ENCODE results near the gene DBF4B. TPM values are rescaled to one million over a fixed set of nuclear protein-coding genes. Genes with fewer than 3 reads are reported as not detected.
A peak's percentile ranks its signal among the peaks of the same experiment; 100 is the strongest.

DBF4B gene
- total and polyA plus RNA-seq, 2 of the 13 experiments (the other 11 are each of a cell fraction or from before 2014, with no cell fraction given) = 11.7 to 13.2 TPM

DNA sequence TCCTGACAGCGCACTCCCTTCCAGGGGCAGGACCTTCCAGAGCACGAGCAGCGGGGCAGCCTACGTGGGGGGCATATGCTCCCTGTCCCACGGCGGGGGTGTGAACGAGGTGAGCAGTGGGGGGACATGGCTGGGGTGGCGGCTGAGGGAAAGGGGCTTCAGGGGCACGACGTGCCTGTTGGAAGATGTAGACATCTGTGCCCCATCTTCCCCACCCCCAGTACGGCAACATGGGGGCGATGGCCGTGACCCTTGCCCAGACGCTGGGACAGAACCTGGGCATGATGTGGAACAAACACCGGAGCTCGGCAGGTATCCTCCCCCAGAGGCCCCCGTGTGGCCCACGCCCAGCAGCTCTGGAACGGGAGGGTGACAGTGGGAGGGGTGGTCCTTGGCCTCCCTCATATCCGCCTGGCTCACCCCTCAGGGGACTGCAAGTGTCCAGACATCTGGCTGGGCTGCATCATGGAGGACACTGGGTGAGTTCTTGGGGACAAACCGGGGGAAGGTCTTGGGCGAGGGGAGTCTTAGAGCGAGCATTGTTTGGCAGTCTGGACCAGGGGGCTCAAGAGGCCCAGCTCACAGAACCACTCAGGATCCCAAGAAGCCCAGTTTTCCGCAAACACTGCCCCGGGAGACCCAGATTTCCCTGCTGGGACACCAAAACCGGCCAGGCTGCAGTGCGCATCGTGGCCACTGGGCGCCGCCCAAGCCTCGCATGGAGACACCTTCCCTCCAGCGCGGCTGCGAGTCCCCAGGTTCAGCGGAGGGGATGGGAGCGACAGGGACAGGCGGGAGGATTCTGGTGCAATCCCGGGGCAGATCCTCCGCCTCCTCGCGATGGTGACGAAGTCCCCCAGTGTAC is 66.0 kb downstream of the DBF4B start (continued):
- TF ChIP-seq, protein P1, sequence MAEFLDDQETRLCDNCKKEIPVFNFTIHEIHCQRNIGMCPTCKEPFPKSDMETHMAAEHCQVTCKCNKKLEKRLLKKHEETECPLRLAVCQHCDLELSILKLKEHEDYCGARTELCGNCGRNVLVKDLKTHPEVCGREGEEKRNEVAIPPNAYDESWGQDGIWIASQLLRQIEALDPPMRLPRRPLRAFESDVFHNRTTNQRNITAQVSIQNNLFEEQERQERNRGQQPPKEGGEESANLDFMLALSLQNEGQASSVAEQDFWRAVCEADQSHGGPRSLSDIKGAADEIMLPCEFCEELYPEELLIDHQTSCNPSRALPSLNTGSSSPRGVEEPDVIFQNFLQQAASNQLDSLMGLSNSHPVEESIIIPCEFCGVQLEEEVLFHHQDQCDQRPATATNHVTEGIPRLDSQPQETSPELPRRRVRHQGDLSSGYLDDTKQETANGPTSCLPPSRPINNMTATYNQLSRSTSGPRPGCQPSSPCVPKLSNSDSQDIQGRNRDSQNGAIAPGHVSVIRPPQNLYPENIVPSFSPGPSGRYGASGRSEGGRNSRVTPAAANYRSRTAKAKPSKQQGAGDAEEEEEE (CRISPR knock-in tag; IDR thresholded peaks at IDR 0.05; ENCODE audit: borderline replicate concordance) = no peak
- no peak for TF ChIP-seq ZNF33A (CRISPR knock-in tag; IDR thresholded peaks at IDR 0.05; ENCODE audit: borderline replicate concordance)
- TF ChIP-seq CREM (IDR thresholded peaks at IDR 0.05) = no peak
- TF ChIP-seq CREM (CRISPR knock-in tag; IDR thresholded peaks at IDR 0.05) = no peak
- TF ChIP-seq ZNF383 (CRISPR knock-in tag; IDR thresholded peaks at IDR 0.05; ENCODE audit: borderline replicate concordance) = no peak
- no peak for TF ChIP-seq FOXK1 (CRISPR knock-in tag; IDR thresholded peaks at IDR 0.05; ENCODE audit: borderline replicate concordance, low read depth)
- TF ChIP-seq ZNF788 (CRISPR knock-in tag; IDR thresholded peaks at IDR 0.05; ENCODE audit: borderline replicate concordance) = no peak
- TF ChIP-seq, protein P2, sequence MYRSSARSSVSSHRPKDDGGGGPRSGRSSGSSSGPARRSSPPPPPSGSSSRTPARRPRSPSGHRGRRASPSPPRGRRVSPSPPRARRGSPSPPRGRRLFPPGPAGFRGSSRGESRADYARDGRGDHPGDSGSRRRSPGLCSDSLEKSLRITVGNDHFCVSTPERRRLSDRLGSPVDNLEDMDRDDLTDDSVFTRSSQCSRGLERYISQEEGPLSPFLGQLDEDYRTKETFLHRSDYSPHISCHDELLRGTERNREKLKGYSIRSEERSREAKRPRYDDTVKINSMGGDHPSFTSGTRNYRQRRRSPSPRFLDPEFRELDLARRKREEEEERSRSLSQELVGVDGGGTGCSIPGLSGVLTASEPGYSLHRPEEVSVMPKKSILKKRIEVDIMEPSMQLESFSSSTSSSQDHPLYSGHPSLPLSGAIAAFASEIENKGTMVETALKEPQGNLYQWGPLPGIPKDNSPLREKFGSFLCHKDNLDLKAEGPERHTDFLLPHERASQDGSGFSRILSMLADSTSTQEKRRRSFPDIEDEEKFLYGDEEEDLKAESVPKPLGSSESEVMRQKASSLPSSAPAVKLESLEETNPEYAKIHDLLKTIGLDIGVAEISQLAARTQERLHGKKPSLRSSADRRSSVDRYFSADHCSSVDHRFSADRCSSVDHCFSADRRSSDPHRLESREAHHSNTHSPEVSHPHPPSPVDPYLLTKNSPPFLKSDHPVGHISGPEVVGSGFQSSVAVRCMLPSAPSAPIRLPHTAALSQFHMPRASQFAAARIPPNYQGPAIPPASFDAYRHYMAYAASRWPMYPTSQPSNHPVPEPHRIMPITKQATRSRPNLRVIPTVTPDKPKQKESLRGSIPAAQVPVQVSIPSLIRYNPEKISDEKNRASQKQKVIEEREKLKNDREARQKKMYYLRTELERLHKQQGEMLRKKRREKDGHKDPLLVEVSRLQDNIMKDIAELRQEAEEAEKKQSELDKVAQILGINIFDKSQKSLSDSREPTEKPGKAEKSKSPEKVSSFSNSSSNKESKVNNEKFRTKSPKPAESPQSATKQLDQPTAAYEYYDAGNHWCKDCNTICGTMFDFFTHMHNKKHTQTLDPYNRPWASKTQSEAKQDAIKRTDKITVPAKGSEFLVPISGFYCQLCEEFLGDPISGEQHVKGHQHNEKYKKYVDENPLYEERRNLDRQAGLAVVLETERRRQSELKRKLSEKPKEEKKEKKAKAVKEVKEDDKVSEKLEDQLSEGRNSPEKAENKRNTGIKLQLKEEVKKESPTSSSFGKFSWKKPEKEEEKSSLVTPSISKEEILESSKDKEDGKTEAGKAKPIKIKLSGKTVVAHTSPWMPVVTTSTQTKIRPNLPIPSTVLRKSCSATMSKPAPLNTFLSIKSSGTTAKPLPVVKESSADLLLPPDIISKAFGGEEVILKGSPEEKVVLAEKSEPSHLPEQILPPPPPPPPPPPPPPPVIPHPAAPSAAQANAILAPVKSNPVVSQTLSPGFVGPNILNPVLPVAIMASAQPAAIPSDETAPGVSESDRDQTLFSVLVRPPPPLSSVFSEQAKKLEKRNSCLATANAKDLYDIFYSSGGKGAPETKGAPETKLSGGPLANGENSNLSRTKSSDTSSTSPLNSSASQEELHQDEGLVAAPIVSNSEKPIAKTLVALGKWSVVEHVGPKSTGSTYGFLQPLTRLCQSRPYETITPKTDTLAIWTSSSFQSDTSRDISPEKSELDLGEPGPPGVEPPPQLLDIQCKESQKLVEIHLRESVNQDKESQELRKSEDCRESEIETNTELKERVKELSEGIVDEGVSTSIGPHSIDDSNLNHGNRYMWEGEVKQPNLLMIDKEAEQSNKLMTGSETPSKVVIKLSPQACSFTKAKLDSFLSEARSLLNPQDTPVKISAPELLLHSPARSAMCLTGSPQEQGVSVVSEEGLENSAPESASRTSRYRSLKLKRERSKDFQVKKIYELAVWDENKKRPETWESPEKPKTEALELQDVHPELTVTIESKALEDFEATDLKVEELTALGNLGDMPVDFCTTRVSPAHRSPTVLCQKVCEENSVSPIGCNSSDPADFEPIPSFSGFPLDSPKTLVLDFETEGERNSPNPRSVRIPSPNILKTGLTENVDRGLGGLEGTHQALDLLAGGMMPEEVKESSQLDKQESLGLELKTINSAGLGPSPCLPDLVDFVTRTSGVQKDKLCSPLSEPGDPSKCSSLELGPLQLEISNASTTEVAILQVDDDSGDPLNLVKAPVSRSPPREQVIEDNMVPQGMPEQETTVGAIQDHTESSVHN (CRISPR knock-in tag; IDR thresholded peaks at IDR 0.05) = no peak
- TF ChIP-seq, protein P3, sequence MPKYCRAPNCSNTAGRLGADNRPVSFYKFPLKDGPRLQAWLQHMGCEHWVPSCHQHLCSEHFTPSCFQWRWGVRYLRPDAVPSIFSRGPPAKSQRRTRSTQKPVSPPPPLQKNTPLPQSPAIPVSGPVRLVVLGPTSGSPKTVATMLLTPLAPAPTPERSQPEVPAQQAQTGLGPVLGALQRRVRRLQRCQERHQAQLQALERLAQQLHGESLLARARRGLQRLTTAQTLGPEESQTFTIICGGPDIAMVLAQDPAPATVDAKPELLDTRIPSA (CRISPR knock-in tag; IDR thresholded peaks at IDR 0.05; ENCODE audit: borderline replicate concordance) = no peak; the same call in 1 of the 2 replicates
- TF ChIP-seq EEA1 (CRISPR knock-in tag; IDR thresholded peaks at IDR 0.05; ENCODE audit: borderline replicate concordance) = peak; percentile 80; the same call in 1 of the 2 replicates
- no peak for TF ChIP-seq TAF15 (IDR thresholded peaks at IDR 0.05; ENCODE audit: low read depth, low read length, poor library complexity, severe bottlenecking)
- TF ChIP-seq TOE1 (CRISPR knock-in tag; IDR thresholded peaks at IDR 0.05) = no peak
- peak; percentile 58 for TF ChIP-seq ERF (CRISPR knock-in tag; IDR thresholded peaks at IDR 0.05)
- TF ChIP-seq NPAS2 (CRISPR knock-in tag; IDR thresholded peaks at IDR 0.05; ENCODE audit: borderline replicate concordance) = no peak
- TF ChIP-seq LCORL (IDR thresholded peaks at IDR 0.05) = no peak
- no peak for TF ChIP-seq LCORL (CRISPR knock-in tag; IDR thresholded peaks at IDR 0.05)
- TF ChIP-seq ELF4 (CRISPR knock-in tag; IDR thresholded peaks at IDR 0.05; ENCODE audit: borderline replicate concordance) = no peak
- no peak for TF ChIP-seq ZNF746 (CRISPR knock-in tag; IDR thresholded peaks at IDR 0.05)
- no peak for TF ChIP-seq EHMT2 (IDR thresholded peaks at IDR 0.05; ENCODE audit: borderline replicate concordance, low read depth, low read length)

Data from HepG2 (cell line).